Stomach (tissue), 9 donors: ENCODE results near the gene RASGRP2. TPM values are rescaled to one million over a fixed set of nuclear protein-coding genes. Genes with fewer than 3 reads are reported as not detected.
A peak's percentile ranks its signal among the peaks of the same experiment; 100 is the strongest.

Experiments used
- DNase-seq, 2 donors: peaks; one replicate each; pipeline versions ENCODE4 v3.0.0 to v3.0.0-alpha.2; 2013 to 2019
- H3K27ac ChIP-seq, 5 donors: fragments of 200-600 bp in 4 of 5; sonication (generic) in 4 of 5; one replicate each; pipeline ENCODE4 v1.5.1; 2013 to 2019; ENCODE audit warnings: mild to moderate bottlenecking in 1 of 5, moderate library complexity in 1 of 5
- H3K27me3 ChIP-seq, 3 donors: fragments of 200-600 bp; sonication (generic); one replicate each; pipeline ENCODE4 v1.5.1; 2017 to 2019; ENCODE audit warnings: mixed run types in 1 of 3
- H3K36me3 ChIP-seq, 4 donors: fragments of 200-600 bp; sonication (generic); 1 replicate in 3 of 4; 2 replicates in 1 of 4; pipeline ENCODE4 v1.5.1; 2016 to 2019
- H3K4me1 ChIP-seq, 4 donors: fragments of 200-600 bp; sonication (generic); one replicate each; pipeline ENCODE4 v1.5.1; 2016 to 2019
- H3K4me3 ChIP-seq, 4 donors: fragments of 200-600 bp; sonication (generic) in 3 of 4; one replicate each; pipeline ENCODE4 v1.5.1; 2016 to 2019; ENCODE audit warnings: mild to moderate bottlenecking in 1 of 4
- H3K9me3 ChIP-seq, 4 donors: fragments of 200-600 bp; sonication (generic); one replicate each; pipeline ENCODE4 v1.5.1; 2016 to 2019
- CTCF ChIP-seq, 7 experiments: fragments of 450-650 bp in 4 of 7; fragments of 200-600 bp in 3 of 7; sonication (generic) in 3 of 7; IDR thresholded peaks; one replicate each; pipeline ENCODE4 v1.5.1; 2016 to 2019; ENCODE audit warnings: antibody characterized with exemption in 7 of 7, control low read depth in 2 of 7, mild to moderate bottlenecking in 1 of 7
- EP300 ChIP-seq: sonication (generic); formaldehyde crosslinking; IDR thresholded peaks from one replicate; pipeline ENCODE4 v1.6.1; 2017; ENCODE audit warnings: antibody characterized with exemption
- POLR2A ChIP-seq, 4 donors: fragments of 450-650 bp; IDR thresholded peaks; one replicate each; pipeline ENCODE4 v1.6.1; 2016; ENCODE audit warnings: antibody characterized with exemption in 4 of 4, control low read depth in 2 of 4, mild to moderate bottlenecking in 1 of 4, moderate library complexity in 1 of 4
- POLR2AphosphoS5 ChIP-seq, 3 donors: sonication (generic); formaldehyde crosslinking; IDR thresholded peaks; one replicate each; pipeline ENCODE4 v1.6.1; 2016; ENCODE audit warnings: antibody characterized with exemption in 3 of 3
- WGBS, 5 donors: extraction: QIAGEN DNeasy Blood & Tissue Kit in 3 of 5; methylation state at CpG; one replicate each; pipeline versions ENCODE4 v1.1.5 to v1.1.7; 2013 to 2018; 5-methylcytosine and 5-hydroxymethylcytosine counted together
- intact Hi-C: fragments of 100-400 bp; cut with DNase I; formaldehyde crosslinking; loops from one replicate; pipeline ENCODE4 v1.15.1; 2023; ENCODE audit warnings: low total_unique reads
- polyA plus RNA-seq, 3 donors: library from polyadenylated mRNA; stranded (reverse); fragments of 200-250 nt; gene quantifications; one replicate each; pipeline ENCODE4 v1.2.3, GENCODE V29; 2013
- total RNA-seq, 5 donors: library from RNA; depleted of rRNA; stranded (reverse); fragments of >200 nt; gene quantifications; one replicate each; pipeline versions ENCODE4 v1.1.0 to v1.2.3, GENCODE V29; 2014 to 2016
- donor health status: healthy with polysubstance abuse.
- donor health status: Bipolar disorder and iron deficiency.
- donor health status: healthy.

The RASGRP2 gene
- total and polyA plus RNA-seq, 8 donors = 5.3 to 60.8 (median 11.3) TPM

DNA sequence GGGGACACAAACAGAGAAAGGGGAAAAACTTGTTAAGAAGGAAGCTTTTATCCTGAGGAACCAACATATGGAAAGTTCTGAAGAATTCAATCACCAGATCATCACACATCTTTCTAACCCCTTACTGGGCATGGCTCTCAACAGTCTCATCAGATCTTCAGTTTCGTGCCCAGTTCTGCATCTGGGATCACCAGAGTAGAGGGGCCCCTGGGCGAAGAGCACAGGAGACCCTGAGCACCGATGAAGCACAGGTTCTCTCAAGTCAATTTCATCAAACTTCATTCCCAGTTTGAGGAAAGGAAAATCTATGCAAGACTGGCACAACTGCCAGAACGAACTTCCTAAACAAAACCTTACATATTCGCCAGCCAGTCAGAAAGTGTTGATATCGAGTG is 24.4 kb upstream of the RASGRP2 start:
- DNase-seq = no peak
- TF ChIP-seq EP300 (no peak), POLR2AphosphoS5 (IDR thresholded peaks at IDR 0.05) (no peak), CTCF (IDR thresholded peaks at IDR 0.05) (no peak), POLR2A (IDR thresholded peaks at IDR 0.05) (no peak)
- peaks cover 100% of the 10 kb centered on the region in 4 donors for H3K36me3 ChIP-seq
- peaks cover 39 to 80% (median 51%) of the 10 kb centered on the region in 4 donors for H3K4me1 ChIP-seq
- H3K9me3 ChIP-seq = no peaks in the 10 kb centered on the region
- intact Hi-C loops = no loop called here
- no peaks in the 10 kb centered on the region for H3K27me3 ChIP-seq
- peak overlapping the region in 3 of 5 donors; percentile 58 to 71 (median 69) for H3K27ac ChIP-seq
- WGBS, 5 donors = 84 to 88% (median 87%) methylated on average over 6 of the region's 6 CpGs
- no peak overlapping the region for H3K4me3 ChIP-seq

DNA sequence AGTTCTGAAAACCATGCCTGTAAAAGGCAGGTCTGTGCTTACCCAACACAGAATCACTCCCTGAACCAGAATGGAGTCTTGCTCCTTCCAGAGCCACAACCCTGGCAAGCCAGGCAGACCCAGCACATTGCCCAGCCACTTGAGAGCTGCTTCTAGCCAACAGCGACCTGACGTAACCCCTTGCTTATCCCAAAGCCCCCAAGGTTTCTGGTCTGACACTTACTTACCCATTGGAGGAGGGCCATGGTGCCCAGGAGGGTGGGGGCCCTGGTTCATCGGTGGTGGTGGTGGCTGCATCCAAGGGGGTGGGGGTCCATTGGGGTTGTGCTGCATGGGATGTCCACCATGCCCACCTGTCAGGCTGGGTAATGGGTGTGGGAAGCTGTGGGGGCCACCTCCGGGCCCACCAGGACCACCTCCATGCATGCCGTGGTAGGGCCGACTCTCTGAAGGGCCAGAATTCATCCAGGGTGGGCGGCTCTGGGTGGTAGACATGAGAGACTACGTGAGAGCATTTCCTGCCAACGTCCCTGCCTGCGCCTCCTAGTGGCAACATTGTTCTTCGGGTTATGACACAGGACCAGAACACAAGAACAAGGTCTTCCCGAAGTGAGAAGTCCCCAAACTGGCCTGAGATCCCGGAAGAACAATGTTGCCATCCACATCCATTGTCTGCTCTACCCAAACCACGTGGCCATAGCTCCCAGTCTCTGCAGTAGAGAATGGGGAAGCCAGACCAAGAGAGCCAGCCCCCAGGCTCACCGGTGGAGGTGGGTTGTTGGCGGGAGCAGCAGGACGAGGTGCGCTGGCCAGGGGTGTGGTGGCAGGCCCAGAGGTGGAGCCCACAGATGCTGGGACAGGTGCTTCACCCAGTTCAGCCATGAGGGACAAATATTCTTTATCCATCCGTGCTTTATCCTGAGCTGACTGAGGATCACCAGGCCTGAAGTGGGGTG is 23.7 kb upstream of the RASGRP2 start:
- 45 to 59% (median 57%) methylated on average over 16 to 19 of the region's 19 CpGs for WGBS, 5 donors
- H3K27ac ChIP-seq = peak overlapping the region in 4 of 5 donors; percentile 22 to 71 (median 64)
- TF ChIP-seq EP300 (no peak), CTCF (IDR thresholded peaks at IDR 0.05) (peak in 5 of 7 experiments; percentile 36 to 78 (median 60)), POLR2A (IDR thresholded peaks at IDR 0.05) (no peak), POLR2AphosphoS5 (IDR thresholded peaks at IDR 0.05) (peak in 1 of 3 donors; percentile 6)
- H3K4me1 ChIP-seq = peaks cover 37 to 80% (median 52%) of the 10 kb centered on the region in 4 donors
- intact Hi-C loops = no loop called here
- DNase-seq = peak; percentile 73 to 83
- H3K4me3 ChIP-seq = no peak overlapping the region
- H3K9me3 ChIP-seq = no peaks in the 10 kb centered on the region
- no peaks in the 10 kb centered on the region for H3K27me3 ChIP-seq
- peaks cover 100% of the 10 kb centered on the region in 4 donors for H3K36me3 ChIP-seq

- 96 to 98% (median 97%) methylated on average over 11 of the region's 11 CpGs for WGBS, 5 donors
- intact Hi-C loops = no loop called here
- Histone ChIP-seq H3K4me1 (peaks cover 29 to 80% (median 50%) of the 10 kb centered on the region in 4 donors), H3K27ac (peak overlapping the region in 4 of 5 donors; percentile 22 to 71 (median 64)), H3K27me3 (no peaks in the 10 kb centered on the region), H3K4me3 (no peak overlapping the region), H3K36me3 (peaks cover 98 to 100% (median 99%) of the 10 kb centered on the region in 4 donors), H3K9me3 (no peaks in the 10 kb centered on the region)
- no peak for TF ChIP-seq CTCF (IDR thresholded peaks at IDR 0.05)
- DNase-seq = no peak
Observed at GRCh38 chr11:64766881-64767280, 22.9 kb upstream of the RASGRP2 start.

GRCh38 chr11:64765851-64766665 is 22.1 kb upstream of the RASGRP2 start:
- H3K9me3 ChIP-seq = no peaks in the 10 kb centered on the region

More at GRCh38 chr11:64765851-64766665, 22.1 kb upstream of the RASGRP2 start:
- TF ChIP-seq CTCF (IDR thresholded peaks at IDR 0.05) = no peak
- TF ChIP-seq POLR2AphosphoS5 (IDR thresholded peaks at IDR 0.05) = no peak
- no peak for TF ChIP-seq POLR2A (IDR thresholded peaks at IDR 0.05)
- no peak for TF ChIP-seq EP300
- H3K36me3 ChIP-seq = peaks cover 89 to 94% (median 91%) of the 10 kb centered on the region in 4 donors
- H3K4me3 ChIP-seq = no peak overlapping the region
- no peak overlapping the region for H3K27ac ChIP-seq
- 85 to 93% (median 87%) methylated on average over 32 to 42 of the region's 42 CpGs for WGBS, 5 donors
- no peaks in the 10 kb centered on the region for H3K27me3 ChIP-seq
- DNase-seq = no peak
- H3K4me1 ChIP-seq = peaks cover 26 to 80% (median 49%) of the 10 kb centered on the region in 4 donors
- intact Hi-C loops = no loop called here
